Measurements from ENCODE around the gene BRSK1.

Gene BRSK1

GRCh38 chr19:55311797-55312196 is 28.0 kb downstream of the BRSK1 start:
- Histone ChIP-seq H3K9ac (ENCODE audit: low read depth, low read length) (no peak overlapping the region), H4K20me1 (ENCODE audit: insufficient read depth, low read length) (no peaks in the 10 kb centered on the region), H3K4me2 (ENCODE audit: insufficient read depth, low read length) (no peak overlapping the region), H3K27ac (ENCODE audit: low read length) (no peak overlapping the region), H3K79me2 (ENCODE audit: insufficient read depth, low read length) (no peaks in the 10 kb centered on the region), H3K4me1 (ENCODE audit: insufficient read depth, low read length) (no peaks in the 10 kb centered on the region), H2AFZ (ENCODE audit: low read depth, low read length) (no peak overlapping the region), H3K4me3 (ENCODE audit: low read depth in 1 of 2, low read length in 2 of 2) (no peak overlapping the region), H3K27me3 (ENCODE audit: insufficient read depth, low read length, poor library complexity) (no peaks in the 10 kb centered on the region), H3K36me3 (ENCODE audit: insufficient read depth, low read length) (peaks cover 12% of the 10 kb centered on the region), H3K9me3 (ENCODE audit: insufficient read depth, low read length, severe bottlenecking) (no peaks in the 10 kb centered on the region)
- no peak for ATAC-seq (ENCODE audit: insufficient read depth, low read depth)
- DNase-seq: no peak
- TF ChIP-seq EZH2 (IDR thresholded peaks at IDR 0.05; ENCODE audit: borderline replicate concordance, low read depth, low read length, severe bottlenecking): no peak
- TF ChIP-seq, protein P1, sequence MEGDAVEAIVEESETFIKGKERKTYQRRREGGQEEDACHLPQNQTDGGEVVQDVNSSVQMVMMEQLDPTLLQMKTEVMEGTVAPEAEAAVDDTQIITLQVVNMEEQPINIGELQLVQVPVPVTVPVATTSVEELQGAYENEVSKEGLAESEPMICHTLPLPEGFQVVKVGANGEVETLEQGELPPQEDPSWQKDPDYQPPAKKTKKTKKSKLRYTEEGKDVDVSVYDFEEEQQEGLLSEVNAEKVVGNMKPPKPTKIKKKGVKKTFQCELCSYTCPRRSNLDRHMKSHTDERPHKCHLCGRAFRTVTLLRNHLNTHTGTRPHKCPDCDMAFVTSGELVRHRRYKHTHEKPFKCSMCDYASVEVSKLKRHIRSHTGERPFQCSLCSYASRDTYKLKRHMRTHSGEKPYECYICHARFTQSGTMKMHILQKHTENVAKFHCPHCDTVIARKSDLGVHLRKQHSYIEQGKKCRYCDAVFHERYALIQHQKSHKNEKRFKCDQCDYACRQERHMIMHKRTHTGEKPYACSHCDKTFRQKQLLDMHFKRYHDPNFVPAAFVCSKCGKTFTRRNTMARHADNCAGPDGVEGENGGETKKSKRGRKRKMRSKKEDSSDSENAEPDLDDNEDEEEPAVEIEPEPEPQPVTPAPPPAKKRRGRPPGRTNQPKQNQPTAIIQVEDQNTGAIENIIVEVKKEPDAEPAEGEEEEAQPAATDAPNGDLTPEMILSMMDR (IDR thresholded peaks at IDR 0.05; ENCODE audit: borderline replicate concordance, extremely low read depth, low read length, poor library complexity, severe bottlenecking): no peak

DNA sequence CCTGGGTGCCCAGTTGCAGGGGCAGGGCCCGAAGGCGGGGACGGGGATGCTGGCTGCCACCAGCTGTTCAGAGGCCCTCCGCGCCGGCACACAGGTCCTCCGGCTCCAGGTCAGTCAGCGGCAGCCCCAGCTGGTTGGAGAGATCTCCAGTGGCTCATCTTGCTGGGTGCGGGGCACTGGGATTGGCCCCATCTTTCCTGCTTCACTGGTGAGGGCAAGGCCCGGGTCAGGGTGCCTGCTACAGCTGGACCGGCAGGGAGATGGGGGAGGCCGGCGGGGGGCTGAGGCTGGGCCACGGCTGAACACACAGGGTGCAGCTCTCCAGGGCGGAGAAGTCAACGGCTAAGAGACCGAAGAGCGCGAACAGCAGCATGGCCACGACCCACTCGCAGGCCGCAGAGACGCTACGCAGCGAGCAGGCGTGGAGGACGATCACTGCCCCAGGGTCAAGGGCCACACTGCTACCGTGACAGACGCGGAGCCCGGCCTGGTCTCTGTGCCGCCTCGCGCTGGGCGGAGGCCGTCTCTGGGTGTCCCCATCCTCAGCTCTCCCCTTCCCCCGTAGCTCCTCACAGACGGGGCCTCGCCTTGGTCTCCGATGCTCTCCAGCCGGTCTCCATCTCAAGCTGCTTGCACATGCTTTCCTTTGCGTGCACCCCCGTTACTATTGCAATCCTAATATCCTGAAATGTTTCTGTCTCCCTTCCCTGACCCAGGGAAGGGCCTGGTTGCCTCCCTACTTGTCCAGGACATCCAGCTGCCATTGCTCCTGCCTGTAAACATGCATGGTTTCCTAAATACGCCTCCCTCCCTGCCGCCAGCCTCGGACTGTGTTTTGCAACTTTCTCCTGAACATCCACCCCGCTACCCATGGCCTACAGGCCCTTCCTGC is 29.1 kb downstream of the BRSK1 start:
- Histone ChIP-seq H3K9me3 (ENCODE audit: insufficient read depth, low read length, severe bottlenecking) (no peaks in the 10 kb centered on the region), H3K27ac (ENCODE audit: low read length) (no peak overlapping the region), H3K9ac (ENCODE audit: low read depth, low read length) (no peak overlapping the region), H4K20me1 (ENCODE audit: insufficient read depth, low read length) (no peaks in the 10 kb centered on the region), H2AFZ (ENCODE audit: low read depth, low read length) (no peak overlapping the region), H3K36me3 (ENCODE audit: insufficient read depth, low read length) (peaks cover 9% of the 10 kb centered on the region; the same call in 1 of the 2 replicates), H3K27me3 (ENCODE audit: insufficient read depth, low read length, poor library complexity) (no peaks in the 10 kb centered on the region), H3K79me2 (ENCODE audit: insufficient read depth, low read length) (no peaks in the 10 kb centered on the region), H3K4me1 (ENCODE audit: insufficient read depth, low read length) (no peaks in the 10 kb centered on the region), H3K4me3 (ENCODE audit: low read depth in 1 of 2, low read length in 2 of 2) (no peak overlapping the region), H3K4me2 (ENCODE audit: insufficient read depth, low read length) (no peak overlapping the region)
- ATAC-seq (ENCODE audit: insufficient read depth, low read depth): no peak
- DNase-seq: no peak
- TF ChIP-seq, protein P1 (IDR thresholded peaks at IDR 0.05; ENCODE audit: borderline replicate concordance, extremely low read depth, low read length, poor library complexity, severe bottlenecking): no peak
- TF ChIP-seq EZH2 (IDR thresholded peaks at IDR 0.05; ENCODE audit: borderline replicate concordance, low read depth, low read length, severe bottlenecking): no peak

DNA sequence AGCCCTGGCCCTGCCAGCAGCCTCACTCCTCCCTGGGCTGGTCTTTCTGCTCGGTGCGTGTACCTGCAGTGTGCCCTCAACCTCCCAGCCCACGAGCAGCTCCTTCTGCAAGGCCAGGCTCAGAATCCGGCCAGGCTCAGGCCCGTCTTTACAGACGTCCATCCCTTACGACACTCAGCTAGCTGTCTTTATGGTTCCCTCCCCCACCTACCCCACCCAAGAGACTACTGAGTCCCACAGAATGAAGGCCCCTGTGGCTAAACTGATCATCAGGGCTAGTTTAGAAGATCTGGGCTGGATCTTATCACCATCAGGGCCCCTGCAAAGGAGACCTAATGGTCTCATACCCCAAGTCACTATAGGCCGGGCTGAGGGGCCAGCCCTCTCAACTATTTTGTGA is 30.6 kb downstream of the BRSK1 start:
- ATAC-seq (ENCODE audit: insufficient read depth, low read depth) (no peak), DNase-seq (no peak)
- H3K36me3 ChIP-seq (ENCODE audit: insufficient read depth, low read length): peaks cover 2% of the 10 kb centered on the region; the same call in 1 of the 2 replicates
- no peaks in the 10 kb centered on the region for H3K27me3 ChIP-seq (ENCODE audit: insufficient read depth, low read length, poor library complexity)
- H4K20me1 ChIP-seq (ENCODE audit: insufficient read depth, low read length): no peaks in the 10 kb centered on the region
- H3K4me2 ChIP-seq (ENCODE audit: insufficient read depth, low read length): no peak overlapping the region
- H2AFZ ChIP-seq (ENCODE audit: low read depth, low read length): no peak overlapping the region
- no peak overlapping the region for H3K4me3 ChIP-seq (ENCODE audit: low read depth in 1 of 2, low read length in 2 of 2)
- no peaks in the 10 kb centered on the region for H3K4me1 ChIP-seq (ENCODE audit: insufficient read depth, low read length)
- no peaks in the 10 kb centered on the region for H3K9me3 ChIP-seq (ENCODE audit: insufficient read depth, low read length, severe bottlenecking)
- TF ChIP-seq, protein P1 (IDR thresholded peaks at IDR 0.05; ENCODE audit: borderline replicate concordance, extremely low read depth, low read length, poor library complexity, severe bottlenecking): no peak
- no peak for TF ChIP-seq EZH2 (IDR thresholded peaks at IDR 0.05; ENCODE audit: borderline replicate concordance, low read depth, low read length, severe bottlenecking)
- H3K9ac ChIP-seq (ENCODE audit: low read depth, low read length): no peak overlapping the region
- H3K79me2 ChIP-seq (ENCODE audit: insufficient read depth, low read length): no peaks in the 10 kb centered on the region
- H3K27ac ChIP-seq (ENCODE audit: low read length): no peak overlapping the region
